ENCODE measurements around the gene COL9A2.

Gene COL9A2

GRCh38 chr1:40256401-40257084 is 60.5 kb downstream of the COL9A2 start:
- DNase-seq, result no peak

- DNase-seq, result no peak
These were observed 61.9 kb downstream of the COL9A2 start for GRCh38 chr1:40255231-40255630.

- DNase-seq, result no peak
These were observed 64.5 kb downstream of the COL9A2 start for GRCh38 chr1:40252601-40253000.

GRCh38 chr1:40251456-40251855 is 65.6 kb downstream of the COL9A2 start:
- no peak for DNase-seq
